Activated effector memory CD4-positive, alpha-beta T cell treated with anti-CD3 and anti-CD28 coated beads, Interleukin-2, amount 50 U/mL, for 16 hours (primary cell): Measurements from ENCODE around the gene OR52D1.

Experiments used
- DNase-seq: peaks from one replicate; pipeline ENCODE4 v3.0.0-alpha.2; 2020

Gene OR52D1

GRCh38 chr11:5488385-5488784 lies at the start of gene OR52D1:
Gene OR52D1 (plus strand): TSS chr11:5488685. CDS start chr11:5488707, 22 bp downstream.
- DNase-seq = no peak

GRCh38 chr11:5441414-5441813 lies 47.1 kb upstream of the OR52D1 start, which contains the start of gene OR51I1:
Gene OR51I1 (minus strand): TSS chr11:5441514. CDS start chr11:5441514, 0 bp downstream.
- DNase-seq = no peak

GRCh38 chr11:5443835-5444393 lies 44.6 kb upstream of the OR52D1 start:
- DNase-seq = no peak

- no peak for DNase-seq
These were observed 39.5 kb upstream of the OR52D1 start, which contains the start of gene OR51I2 for GRCh38 chr11:5449023-5449422. Gene OR51I2 (plus strand): TSS chr11:5449323. CDS start chr11:5453489, 4,166 bp downstream.

GRCh38 chr11:5449432-5449831 lies 39.1 kb upstream of the OR52D1 start:
- DNase-seq = no peak

- DNase-seq = no peak
These were observed 27.4 kb upstream of the OR52D1 start for GRCh38 chr11:5460983-5461621.

GRCh38 chr11:5467527-5467926 lies 21.0 kb upstream of the OR52D1 start:
- no peak for DNase-seq

GRCh38 chr11:5473921-5474320 lies 14.6 kb upstream of the OR52D1 start:
- DNase-seq = no peak

- DNase-seq = no peak
These were observed 12.2 kb upstream of the OR52D1 start for GRCh38 chr11:5476186-5476819.

GRCh38 chr11:5486003-5486402 lies 2.5 kb upstream of the OR52D1 start:
- DNase-seq = no peak

- no peak for DNase-seq
These were observed 2.1 kb upstream of the OR52D1 start for GRCh38 chr11:5486421-5486820.

GRCh38 chr11:5488798-5489399 lies 414 bp downstream of the OR52D1 start:
- DNase-seq = no peak

- DNase-seq = no peak
These were observed 1.3 kb downstream of the OR52D1 start for GRCh38 chr11:5489576-5490357.

- DNase-seq = no peak
These were observed 11.2 kb downstream of the OR52D1 start for GRCh38 chr11:5499671-5500070.

GRCh38 chr11:5500393-5500801 lies 11.9 kb downstream of the OR52D1 start:
- DNase-seq = no peak

GRCh38 chr11:5504403-5504921 lies 16.0 kb downstream of the OR52D1 start:
- no peak for DNase-seq

- DNase-seq = no peak
These were observed 17.0 kb downstream of the OR52D1 start for GRCh38 chr11:5505363-5506048.

GRCh38 chr11:5507177-5507932 lies 18.9 kb downstream of the OR52D1 start:
- no peak for DNase-seq

GRCh38 chr11:5507933-5508305 lies 19.4 kb downstream of the OR52D1 start:
- DNase-seq = no peak

- no peak for DNase-seq
These were observed 20.1 kb downstream of the OR52D1 start for GRCh38 chr11:5508605-5509004.

GRCh38 chr11:5509803-5510202 lies 21.3 kb downstream of the OR52D1 start, which contains the start of gene UBQLN3:
Gene UBQLN3 (minus strand): TSS chr11:5509957. CDS start chr11:5509558, 399 bp downstream.
- no peak for DNase-seq
